Tibial artery (tissue), 4 donors: ENCODE measurements around the gene IL4R.
"Not testable (repeated sequence)": the region's sequence is repeated elsewhere in the genome, so short reads cannot be mapped to it uniquely, and the experiment has no call there.

Source experiments
- DNase-seq, 2 donors: peaks; one replicate each; pipeline ENCODE4 v3.0.0-alpha.2; 2019
- H3K27ac ChIP-seq, 2 donors: fragments of 200-600 bp; sonication (generic) in 1 of 2; 1 replicate in 1 of 2; 2 replicates in 1 of 2; pipeline ENCODE4 v1.5.1; 2018 to 2019; ENCODE audit warnings: mild to moderate bottlenecking in 1 of 2
- H3K27me3 ChIP-seq, 2 donors: fragments of 200-600 bp; sonication (generic) in 1 of 2; one replicate each; pipeline versions ENCODE4 v1.5.1 to v1.6.0; 2016 to 2019
- H3K36me3 ChIP-seq, 3 donors: fragments of 200-600 bp; sonication (generic) in 2 of 3; one replicate each; pipeline ENCODE4 v1.5.1; 2016 to 2019; ENCODE audit warnings: mild to moderate bottlenecking in 2 of 3
- H3K4me1 ChIP-seq, 4 donors: fragments of 200-600 bp; sonication (generic) in 2 of 4; 1 replicate in 3 of 4; 2 replicates in 1 of 4; pipeline ENCODE4 v1.5.1; 2016 to 2019
- H3K4me3 ChIP-seq, 2 donors: fragments of 200-600 bp; sonication (generic) in 1 of 2; 1 replicate in 1 of 2; 2 replicates in 1 of 2; pipeline ENCODE4 v1.5.1; 2018 to 2019; ENCODE audit warnings: mild to moderate bottlenecking in 2 of 2
- H3K9me3 ChIP-seq, 3 donors: fragments of 200-600 bp; sonication (generic) in 1 of 3; one replicate each; pipeline ENCODE4 v1.5.1; 2016 to 2019
- intact Hi-C: fragments of 100-400 bp; cut with DNase I; formaldehyde crosslinking; loops from one replicate; pipeline ENCODE4 v1.15.0; 2023; ENCODE audit warnings: low total_unique reads
- TF ChIP-seq, protein P1 (sequence below), 2 experiments: fragments of 200-600 bp in 1 of 2; fragments of 450-650 bp in 1 of 2; IDR thresholded peaks; one replicate each; pipeline ENCODE4 v1.5.1; 2017 to 2019; ENCODE audit warnings: antibody characterized with exemption in 2 of 2, mild to moderate bottlenecking in 1 of 2, moderate library complexity in 1 of 2

The IL4R gene

DNA sequence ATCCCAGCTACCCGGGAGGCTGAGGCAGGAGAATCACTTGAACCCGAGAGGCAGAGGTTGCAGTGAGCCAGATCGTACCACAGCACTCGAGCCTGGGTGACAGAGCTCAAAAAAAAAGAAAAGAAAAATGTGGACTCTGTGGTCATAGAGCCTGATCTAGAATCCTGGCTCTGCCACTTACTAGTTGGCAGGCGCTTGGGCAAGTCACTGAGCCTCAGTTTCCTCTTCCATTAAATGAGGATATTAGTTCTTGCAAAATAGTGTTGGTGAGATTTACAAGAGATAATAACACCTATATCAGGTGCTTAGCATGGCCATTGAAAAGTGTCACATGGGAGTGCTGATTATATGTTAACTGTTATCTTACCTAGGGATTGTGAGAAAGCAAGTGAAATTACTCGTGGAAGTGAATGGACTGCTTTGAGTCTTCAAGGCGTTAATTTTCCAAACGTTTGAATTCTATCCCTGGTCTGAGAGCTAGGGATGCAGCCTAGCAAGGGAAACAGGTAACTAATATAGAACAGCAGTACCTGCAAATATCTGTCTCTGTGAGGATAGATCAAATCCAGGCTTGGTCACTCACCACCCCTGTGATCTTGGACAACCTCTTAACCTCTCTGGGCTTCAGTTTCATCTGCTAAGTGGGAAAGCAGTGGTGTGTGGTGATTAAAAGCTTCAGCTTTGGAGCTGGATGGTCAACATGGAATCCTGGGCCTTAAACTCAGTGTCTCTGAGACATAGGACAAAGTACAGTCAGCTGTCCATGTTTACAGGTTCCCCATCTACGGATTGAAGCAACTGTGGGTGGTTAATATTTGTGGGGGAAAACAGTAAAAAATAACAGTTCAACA, 44.2 kb upstream of the IL4R start:
- H3K4me3 ChIP-seq = peak overlapping the region; percentile 82 to 95

DNA sequence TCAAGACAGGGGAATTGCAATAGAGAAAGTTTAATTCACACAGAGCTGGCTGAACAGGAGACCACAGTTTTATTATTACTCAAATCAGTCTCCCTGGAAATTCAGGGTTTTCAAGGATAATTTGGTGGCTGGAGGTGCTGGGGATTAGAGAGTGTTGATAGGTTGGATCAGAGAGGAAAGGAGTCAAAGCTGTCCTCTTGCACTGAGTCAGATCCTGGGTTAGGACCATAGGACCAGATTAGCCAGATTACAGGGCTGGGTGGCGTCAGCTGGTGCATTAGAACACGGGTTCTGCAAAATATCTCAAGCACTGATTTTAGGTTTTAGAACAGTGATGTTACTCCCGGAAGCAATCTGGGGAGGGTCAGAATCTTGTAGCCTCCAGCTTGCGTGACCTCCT, 43.4 kb upstream of the IL4R start:
- H3K4me1 ChIP-seq = peaks cover 0 to 13% (median 9%) of the 10 kb centered on the region in 4 donors
- no peaks in the 10 kb centered on the region for H3K27me3 ChIP-seq
- intact Hi-C loops = no loop called here
- no peaks in the 10 kb centered on the region for H3K9me3 ChIP-seq
- no peaks in the 10 kb centered on the region for H3K36me3 ChIP-seq
- H3K4me3 ChIP-seq = no peak overlapping the region
- no peak for DNase-seq
- TF ChIP-seq, protein P1, sequence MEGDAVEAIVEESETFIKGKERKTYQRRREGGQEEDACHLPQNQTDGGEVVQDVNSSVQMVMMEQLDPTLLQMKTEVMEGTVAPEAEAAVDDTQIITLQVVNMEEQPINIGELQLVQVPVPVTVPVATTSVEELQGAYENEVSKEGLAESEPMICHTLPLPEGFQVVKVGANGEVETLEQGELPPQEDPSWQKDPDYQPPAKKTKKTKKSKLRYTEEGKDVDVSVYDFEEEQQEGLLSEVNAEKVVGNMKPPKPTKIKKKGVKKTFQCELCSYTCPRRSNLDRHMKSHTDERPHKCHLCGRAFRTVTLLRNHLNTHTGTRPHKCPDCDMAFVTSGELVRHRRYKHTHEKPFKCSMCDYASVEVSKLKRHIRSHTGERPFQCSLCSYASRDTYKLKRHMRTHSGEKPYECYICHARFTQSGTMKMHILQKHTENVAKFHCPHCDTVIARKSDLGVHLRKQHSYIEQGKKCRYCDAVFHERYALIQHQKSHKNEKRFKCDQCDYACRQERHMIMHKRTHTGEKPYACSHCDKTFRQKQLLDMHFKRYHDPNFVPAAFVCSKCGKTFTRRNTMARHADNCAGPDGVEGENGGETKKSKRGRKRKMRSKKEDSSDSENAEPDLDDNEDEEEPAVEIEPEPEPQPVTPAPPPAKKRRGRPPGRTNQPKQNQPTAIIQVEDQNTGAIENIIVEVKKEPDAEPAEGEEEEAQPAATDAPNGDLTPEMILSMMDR (IDR thresholded peaks at IDR 0.05) = no peak
- H3K27ac ChIP-seq = no peak overlapping the region

More for the DNA sequence above, 44.2 kb upstream of the IL4R start:
- intact Hi-C loops = no loop called here
- H3K27ac ChIP-seq = peak overlapping the region; percentile 89
- H3K9me3 ChIP-seq = no peaks in the 10 kb centered on the region
- DNase-seq = no peak
- H3K36me3 ChIP-seq = no peaks in the 10 kb centered on the region
- peaks cover 0 to 14% (median 9%) of the 10 kb centered on the region in 4 donors for H3K4me1 ChIP-seq
- TF ChIP-seq, protein P1 (IDR thresholded peaks at IDR 0.05) = no peak
- no peaks in the 10 kb centered on the region for H3K27me3 ChIP-seq

DNA sequence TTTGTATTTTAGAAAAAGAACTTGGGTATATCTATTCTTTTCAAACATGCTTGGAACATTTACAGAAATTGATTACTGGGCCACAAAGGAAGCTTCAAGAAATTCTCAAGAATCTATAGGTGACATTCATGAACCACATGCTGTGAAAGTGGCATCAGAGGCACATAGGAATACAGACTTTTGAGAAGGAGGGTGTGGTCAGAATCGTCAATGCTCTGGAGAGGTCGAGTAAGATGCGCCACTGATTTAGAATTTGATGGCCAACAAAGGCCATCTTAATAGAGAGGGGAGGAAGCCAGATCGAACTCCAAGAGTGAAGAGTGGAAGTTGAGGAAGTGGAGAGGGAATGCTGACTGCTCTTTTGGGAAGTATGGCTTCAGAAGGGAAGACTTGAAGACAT, 41.7 kb upstream of the IL4R start:
- TF ChIP-seq, protein P1 (IDR thresholded peaks at IDR 0.05) = no peak
- Histone ChIP-seq H3K4me1 (peaks cover 0 to 13% (median 9%) of the 10 kb centered on the region in 4 donors), H3K9me3 (no peaks in the 10 kb centered on the region), H3K4me3 (no peak overlapping the region), H3K36me3 (no peaks in the 10 kb centered on the region), H3K27me3 (no peaks in the 10 kb centered on the region), H3K27ac (no peak overlapping the region)
- DNase-seq = no peak
- intact Hi-C loops = no loop called here

DNA sequence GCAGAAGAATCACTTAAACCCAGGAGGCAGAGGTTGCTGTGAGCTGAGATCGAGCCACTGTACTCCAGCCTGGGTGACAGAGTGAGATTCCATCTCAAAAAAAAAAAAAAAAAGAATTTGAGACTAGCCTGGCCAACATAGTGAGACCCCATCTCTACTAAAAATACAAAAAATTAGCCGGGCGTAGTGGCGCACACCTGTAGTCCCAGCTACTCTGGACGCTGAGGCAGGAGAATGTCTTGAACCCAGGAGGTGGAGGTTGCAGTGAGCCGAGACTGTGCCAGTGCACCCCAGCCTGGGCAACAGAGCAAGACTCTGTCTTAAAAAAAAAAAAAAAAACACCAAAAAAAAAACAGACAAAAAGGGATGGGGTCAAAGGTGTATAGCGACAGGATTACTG, 41.1 kb upstream of the IL4R start:
- H3K9me3 ChIP-seq, H3K4me3 ChIP-seq, H3K27ac ChIP-seq, H3K27me3 ChIP-seq, DNase-seq, H3K36me3 ChIP-seq, intact Hi-C loops: not testable (repeated sequence)
- H3K4me1 ChIP-seq = peaks cover 0 to 11% (median 9%) of the 10 kb centered on the region in 4 donors

DNA sequence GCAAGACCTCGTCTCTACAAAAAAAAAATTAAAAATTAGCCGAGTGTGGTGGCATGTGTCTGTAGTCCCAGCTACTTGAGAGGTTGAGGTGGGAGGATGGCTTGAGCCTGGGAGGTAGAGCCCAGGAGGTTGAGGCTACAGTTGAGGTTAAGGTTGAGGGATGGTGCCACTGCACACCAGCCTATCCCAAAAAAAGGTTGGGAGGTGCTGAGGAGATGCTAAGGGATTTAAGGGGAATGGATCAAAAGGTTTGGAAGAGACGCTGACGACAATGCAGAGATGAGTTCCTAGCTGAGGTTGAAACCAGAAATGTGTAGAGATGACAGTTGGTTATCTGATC, 40.5 kb upstream of the IL4R start:
- H3K4me1 ChIP-seq = peaks cover 0 to 7% (median 6%) of the 10 kb centered on the region in 4 donors
- no peaks in the 10 kb centered on the region for H3K36me3 ChIP-seq
- intact Hi-C loops = no loop called here
- no peak for DNase-seq
- no peak overlapping the region for H3K27ac ChIP-seq
- H3K4me3 ChIP-seq = no peak overlapping the region
- TF ChIP-seq, protein P1 (IDR thresholded peaks at IDR 0.05) = no peak
- no peaks in the 10 kb centered on the region for H3K27me3 ChIP-seq
- no peaks in the 10 kb centered on the region for H3K9me3 ChIP-seq

DNA sequence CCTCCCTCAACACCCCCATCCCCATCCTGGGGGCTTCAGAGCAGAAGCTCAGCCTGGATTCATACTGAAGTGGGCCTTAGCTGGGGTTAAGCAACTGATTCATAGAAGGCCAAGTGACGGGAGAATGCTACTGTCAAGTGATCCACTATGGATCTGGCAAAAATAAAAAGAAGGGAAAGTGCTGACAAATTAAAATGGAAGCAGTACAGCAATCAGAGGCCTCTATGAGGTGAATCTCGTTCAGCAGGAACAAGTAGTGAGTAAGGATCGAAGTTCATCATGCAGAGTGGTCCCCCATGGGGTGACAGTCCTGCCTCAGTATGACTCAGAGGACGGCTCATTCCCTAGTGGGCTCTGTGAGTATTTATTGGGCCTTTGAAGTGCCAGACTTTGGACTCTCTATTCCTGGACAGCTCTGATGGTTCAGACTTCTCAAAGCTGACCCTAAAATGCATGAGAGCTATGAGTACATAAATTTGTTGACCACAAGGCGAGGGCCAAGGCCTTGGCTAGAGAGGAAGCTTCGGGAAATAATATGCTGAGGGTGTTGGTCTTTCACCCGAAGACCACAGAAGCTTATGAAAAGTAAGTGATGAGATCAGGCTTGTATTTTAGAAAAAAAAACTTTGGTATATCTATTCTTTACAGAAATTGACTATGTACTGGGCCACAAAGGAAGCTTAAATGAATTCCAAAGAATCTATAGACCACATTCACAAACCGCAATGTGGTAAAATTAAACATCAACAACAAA, 39.9 kb upstream of the IL4R start:
- Histone ChIP-seq H3K4me3 (no peak overlapping the region), H3K36me3 (no peaks in the 10 kb centered on the region), H3K9me3 (no peaks in the 10 kb centered on the region), H3K4me1 (peaks cover 0 to 7% (median 5%) of the 10 kb centered on the region in 4 donors), H3K27me3 (no peaks in the 10 kb centered on the region), H3K27ac (no peak overlapping the region)
- TF ChIP-seq, protein P1 (IDR thresholded peaks at IDR 0.05) = no peak
- no peak for DNase-seq
- intact Hi-C loops = no loop called here

DNA sequence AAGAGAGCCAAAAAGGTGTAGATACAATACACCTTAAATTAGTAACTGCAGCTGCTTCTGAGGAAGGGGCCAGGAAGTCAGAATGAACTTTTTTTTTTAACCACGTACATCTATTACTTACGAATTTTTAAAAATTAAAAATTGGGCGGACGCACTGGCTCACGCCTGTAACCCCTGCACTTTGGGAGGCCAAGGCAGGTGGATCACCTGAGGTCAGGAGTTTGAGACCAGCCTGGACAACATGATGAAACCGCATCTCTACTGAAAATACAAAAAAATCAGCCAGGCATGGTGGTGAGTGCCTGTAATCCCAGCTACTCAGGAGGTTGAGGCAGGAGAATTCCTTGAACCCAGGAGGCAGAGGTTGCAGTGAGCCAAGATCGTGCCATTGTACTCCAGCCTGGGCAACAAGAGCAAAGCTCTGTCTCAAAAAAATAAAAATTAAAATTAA, 39.3 kb upstream of the IL4R start:
- H3K27me3 ChIP-seq, H3K36me3 ChIP-seq, H3K4me1 ChIP-seq, intact Hi-C loops, DNase-seq, H3K4me3 ChIP-seq, H3K9me3 ChIP-seq, H3K27ac ChIP-seq: not testable (repeated sequence)
